Fibroblast of lung (primary cell): Measurements from ENCODE around the gene EFNA5. TPM values are rescaled to one million over a fixed set of nuclear protein-coding genes. Genes with fewer than 3 reads are reported as not detected.
A peak's percentile ranks its signal among the peaks of the same experiment; 100 is the strongest.

Experiments used
- DNase-seq, 2 donors: peaks; one replicate each; pipeline versions ENCODE4 v3.0.0 to v3.0.0-alpha.2; 2010; ENCODE audit warnings: low read depth in 2 of 2
- H2AFZ ChIP-seq: 2 replicates; pipeline ENCODE4 v1.5.1; 2012; ENCODE audit warnings: low read length, control low read depth, inconsistent platforms
- H3K27ac ChIP-seq: 2 replicates; pipeline ENCODE4 v1.5.1; 2011; ENCODE audit warnings: low read length, control low read depth; ENCODE audit not compliant: insufficient read depth
- H3K27me3 ChIP-seq: 2 replicates; pipeline ENCODE4 v1.5.1; 2011; ENCODE audit warnings: mild to moderate bottlenecking, low read length; ENCODE audit not compliant: control insufficient read depth, insufficient read depth
- H3K36me3 ChIP-seq: 2 replicates; pipeline ENCODE4 v1.5.1; 2011; ENCODE audit warnings: low read length; ENCODE audit not compliant: control insufficient read depth, insufficient read depth
- H3K4me1 ChIP-seq: 2 replicates; pipeline ENCODE4 v1.5.1; 2011; ENCODE audit warnings: low read length; ENCODE audit not compliant: control insufficient read depth, insufficient read depth; ENCODE audit errors: extremely low read depth
- H3K4me2 ChIP-seq: 2 replicates; pipeline ENCODE4 v1.5.1; 2011; ENCODE audit warnings: low read length, control low read depth; ENCODE audit not compliant: insufficient read depth; ENCODE audit errors: extremely low read depth
- H3K4me3 ChIP-seq, 4 experiments: fragments of 200-600 bp in 1 of 4; sonication (generic) in 1 of 4; replicated peaks in 1 of 4; 2 replicates each; pipeline ENCODE4 v1.5.1; 2011 to 2016; ENCODE audit warnings: low read length in 4 of 4, low read depth in 3 of 4, mild to moderate bottlenecking in 3 of 4, control low read depth in 2 of 4, inconsistent platforms in 1 of 4, mixed read lengths in 1 of 4; ENCODE audit not compliant: insufficient read depth in 1 of 4; ENCODE audit errors: control extremely low read depth in 1 of 4
- H3K79me2 ChIP-seq: 2 replicates; pipeline ENCODE4 v1.5.1; 2012; ENCODE audit warnings: mild to moderate bottlenecking, low read length, inconsistent platforms; ENCODE audit not compliant: control insufficient read depth, insufficient read depth
- H3K9ac ChIP-seq: 2 replicates; pipeline ENCODE4 v1.5.1; 2011; ENCODE audit warnings: mild to moderate bottlenecking, low read length, control low read depth; ENCODE audit not compliant: insufficient read depth
- H3K9me3 ChIP-seq: 2 replicates; pipeline ENCODE4 v1.5.1; 2012; ENCODE audit warnings: low read depth, low read length; ENCODE audit not compliant: control insufficient read depth, insufficient read depth
- H4K20me1 ChIP-seq: 2 replicates; pipeline ENCODE4 v1.5.1; 2011; ENCODE audit warnings: low read length; ENCODE audit not compliant: control insufficient read depth, insufficient read depth; ENCODE audit errors: extremely low read depth
- CTCF ChIP-seq, 2 donors: IDR thresholded peaks in 1 of 2; conservative IDR thresholded peaks in 1 of 2; 1 replicate in 1 of 2; 2 replicates in 1 of 2; pipeline ENCODE4 v1.5.1; 2011 to 2012; ENCODE audit warnings: low read length in 2 of 2, control low read depth in 1 of 2, inconsistent platforms in 1 of 2, low read depth in 1 of 2, mild to moderate bottlenecking in 1 of 2
- EZH2 ChIP-seq: IDR thresholded peaks from 2 replicates; pipeline ENCODE4 v1.5.1; 2012; ENCODE audit warnings: low read length, control low read depth, mild to moderate bottlenecking; ENCODE audit errors: missing control alignments
- polyA plus RNA-seq, 2 donors: library from polyadenylated mRNA; depleted of rRNA in 1 of 2; stranded (reverse) in 1 of 2; unstranded in 1 of 2; fragments of >200 nt; gene quantifications; 2 replicates each; pipeline ENCODE4 v1.2.1, GENCODE V29; 2011 to 2012; ENCODE audit warnings: missing spikeins in 1 of 2
- total RNA-seq: library from RNA; depleted of rRNA; stranded (reverse); fragments of >200 nt; gene quantifications from 2 replicates; pipeline ENCODE4 v1.2.1, GENCODE V29; 2014

Gene EFNA5
- total and polyA plus RNA-seq, 2 donors (not counting 1 experiment from before 2014, with no cell fraction given), result 3.5 to 3.7 TPM

DNA sequence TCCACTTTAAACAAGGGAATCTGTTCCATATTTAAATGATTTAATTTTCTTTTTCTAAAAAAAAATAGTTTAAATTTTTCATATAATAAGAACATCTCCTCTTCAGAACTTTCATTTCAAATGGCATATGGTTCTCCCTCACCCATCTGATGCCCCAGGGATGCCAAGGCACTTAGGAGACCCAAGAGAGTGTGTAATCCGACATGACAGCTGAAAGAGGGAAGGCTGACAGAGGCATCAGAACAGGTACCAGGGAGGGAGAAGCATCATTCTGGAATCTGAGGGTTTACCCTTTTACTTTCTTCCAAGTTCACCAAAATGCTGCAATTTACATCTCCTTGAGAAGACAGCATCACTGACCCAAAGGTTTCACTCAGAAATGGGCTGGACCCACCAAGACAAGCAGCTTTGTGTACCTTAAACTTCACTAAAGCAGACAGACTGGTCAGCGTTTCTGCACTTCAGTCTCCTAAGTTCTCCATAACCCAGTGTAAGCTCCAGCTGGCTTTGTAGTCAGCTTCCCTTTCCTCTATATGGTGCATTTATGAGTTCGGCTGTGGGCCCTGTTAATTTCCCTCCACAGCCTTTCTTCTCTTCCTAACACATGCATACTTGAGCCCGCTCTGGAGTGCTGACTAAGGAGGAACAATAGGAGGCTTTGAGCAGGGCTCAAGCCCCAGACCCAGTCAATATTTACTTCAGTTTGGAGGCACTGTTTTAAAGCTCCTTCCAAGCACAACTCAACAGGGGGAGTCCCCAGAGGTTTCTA, 17.7 kb downstream of the EFNA5 start:
- no peak overlapping the region for H3K27ac ChIP-seq
- peak in 1 of 2 donors; percentile 33 for DNase-seq
- H2AFZ ChIP-seq, result no peak overlapping the region
- H3K4me1 ChIP-seq, result no peaks in the 10 kb centered on the region
- H3K4me2 ChIP-seq, result no peak overlapping the region
- TF ChIP-seq CTCF (conservative IDR thresholded peaks at IDR 0.05 in 1 of 2, IDR thresholded peaks at IDR 0.05 in 1 of 2; ENCODE audit: low read depth in 1 of 2, low read length in 2 of 2), result no peak
- no peaks in the 10 kb centered on the region for H3K36me3 ChIP-seq
- H3K9me3 ChIP-seq, result no peaks in the 10 kb centered on the region
- no peaks in the 10 kb centered on the region for H3K27me3 ChIP-seq
- no peaks in the 10 kb centered on the region for H4K20me1 ChIP-seq
- no peaks in the 10 kb centered on the region for H3K79me2 ChIP-seq
- H3K4me3 ChIP-seq, result no peak overlapping the region
- H3K9ac ChIP-seq, result no peak overlapping the region

GRCh38 chr5:107652408-107652807, 18.3 kb downstream of the EFNA5 start:
- Histone ChIP-seq H3K27me3 (no peaks in the 10 kb centered on the region), H3K9me3 (no peaks in the 10 kb centered on the region), H2AFZ (no peak overlapping the region), H3K79me2 (no peaks in the 10 kb centered on the region), H4K20me1 (no peaks in the 10 kb centered on the region), H3K4me3 (no peak overlapping the region), H3K4me1 (no peaks in the 10 kb centered on the region), H3K9ac (no peak overlapping the region), H3K36me3 (no peaks in the 10 kb centered on the region), H3K27ac (no peak overlapping the region), H3K4me2 (no peak overlapping the region)
- no peak for DNase-seq
- TF ChIP-seq CTCF (conservative IDR thresholded peaks at IDR 0.05 in 1 of 2, IDR thresholded peaks at IDR 0.05 in 1 of 2; ENCODE audit: low read depth in 1 of 2, low read length in 2 of 2) (no peak), EZH2 (no peak)

GRCh38 chr5:107651325-107651724, 19.4 kb downstream of the EFNA5 start:
- H3K9me3 ChIP-seq, result no peaks in the 10 kb centered on the region
- H3K4me3 ChIP-seq, result no peak overlapping the region
- H2AFZ ChIP-seq, result no peak overlapping the region
- H3K4me2 ChIP-seq, result no peak overlapping the region
- H3K4me1 ChIP-seq, result no peaks in the 10 kb centered on the region
- DNase-seq, result no peak
- no peaks in the 10 kb centered on the region for H3K36me3 ChIP-seq
- no peaks in the 10 kb centered on the region for H4K20me1 ChIP-seq
- no peak overlapping the region for H3K27ac ChIP-seq
- no peaks in the 10 kb centered on the region for H3K27me3 ChIP-seq
- no peaks in the 10 kb centered on the region for H3K79me2 ChIP-seq
- TF ChIP-seq CTCF (conservative IDR thresholded peaks at IDR 0.05 in 1 of 2, IDR thresholded peaks at IDR 0.05 in 1 of 2; ENCODE audit: low read depth in 1 of 2, low read length in 2 of 2) (no peak), EZH2 (no peak)
- H3K9ac ChIP-seq, result no peak overlapping the region
